KMS-11 (cell line): ENCODE results near the gene EIF3J.

Source experiments
- H2AFZ ChIP-seq: fragments of 200-600 bp; sonication (generic); 2 replicates; pipeline ENCODE4 v1.6.1; 2016; ENCODE audit warnings: antibody characterized with exemption, mixed run types, low read depth
- H3K27ac ChIP-seq: fragments of 200-600 bp; sonication (generic); 2 replicates; pipeline ENCODE4 v1.6.1; 2016; ENCODE audit warnings: mild to moderate bottlenecking, mixed run types
- H3K27me3 ChIP-seq: fragments of 200-600 bp; sonication (generic); 2 replicates; pipeline ENCODE4 v1.6.1; 2017; ENCODE audit warnings: mild to moderate bottlenecking, low read depth, mixed run types, moderate library complexity; ENCODE audit not compliant: insufficient read depth
- H3K36me3 ChIP-seq: fragments of 200-600 bp; sonication (generic); 2 replicates; pipeline ENCODE4 v1.6.1; 2017; ENCODE audit warnings: mild to moderate bottlenecking, mixed run types; ENCODE audit not compliant: insufficient read depth
- H3K4me1 ChIP-seq: fragments of 200-600 bp; sonication (generic); 2 replicates; pipeline ENCODE4 v1.6.1; 2016; ENCODE audit warnings: mild to moderate bottlenecking, low read depth, mixed run types; ENCODE audit not compliant: poor library complexity, severe bottlenecking
- H3K4me2 ChIP-seq: fragments of 200-600 bp; sonication (generic); 2 replicates; pipeline ENCODE4 v1.7.0; 2016; ENCODE audit warnings: mild to moderate bottlenecking, mixed run types
- H3K4me3 ChIP-seq: fragments of 200-600 bp; sonication (generic); IDR thresholded peaks from 2 replicates; pipeline ENCODE4 v1.6.1; 2017; ENCODE audit warnings: low read depth, low read length, mixed read lengths; ENCODE audit not compliant: insufficient read depth
- H3K79me2 ChIP-seq: fragments of 200-600 bp; sonication (generic); 2 replicates; pipeline ENCODE4 v1.6.1; 2016; ENCODE audit warnings: low read depth, mixed run types; ENCODE audit not compliant: insufficient read depth
- H3K9ac ChIP-seq: fragments of 200-600 bp; sonication (generic); 2 replicates; pipeline ENCODE4 v1.6.1; 2016; ENCODE audit warnings: mild to moderate bottlenecking, mixed run types
- H4K20me1 ChIP-seq: fragments of 200-600 bp; sonication (generic); 2 replicates; pipeline ENCODE4 v1.6.1; 2016; ENCODE audit warnings: mild to moderate bottlenecking, mixed run types; ENCODE audit not compliant: insufficient read depth
- TF ChIP-seq, protein P1 (sequence below): fragments of 200-600 bp; sonication (generic); conservative IDR thresholded peaks from 2 replicates; pipeline ENCODE4 v1.6.1; 2017; ENCODE audit warnings: low read depth, mild to moderate bottlenecking, antibody characterized with exemption, low read length, moderate library complexity, mixed read lengths

EIF3J gene

DNA sequence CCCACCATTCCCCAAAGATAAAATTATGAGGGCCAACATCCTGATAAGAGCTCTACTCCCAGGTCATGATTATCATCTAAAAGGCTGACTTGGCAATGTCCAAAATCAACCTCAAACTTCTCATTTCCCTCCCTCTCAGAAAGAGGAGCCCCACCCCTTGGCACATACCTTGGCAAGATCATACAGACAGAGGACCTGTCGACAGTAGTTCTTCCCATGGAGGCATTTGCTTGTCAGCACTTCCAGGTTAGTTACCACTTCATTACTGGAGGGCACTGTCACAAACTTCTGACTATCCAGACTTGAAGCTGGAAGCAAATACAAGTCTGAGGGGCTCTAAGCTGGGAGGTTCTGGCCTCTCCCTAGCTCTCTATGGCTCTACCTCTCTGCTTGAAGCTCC, 37.8 kb downstream of the EIF3J start:
- Histone ChIP-seq H2AFZ (no peak overlapping the region), H3K27ac (no peak overlapping the region), H3K4me1 (peaks cover 13% of the 10 kb centered on the region), H3K9ac (no peak overlapping the region), H3K79me2 (no peaks in the 10 kb centered on the region), H3K4me3 (no peak overlapping the region), H3K4me2 (no peak overlapping the region), H4K20me1 (no peaks in the 10 kb centered on the region), H3K27me3 (no peaks in the 10 kb centered on the region), H3K36me3 (no peaks in the 10 kb centered on the region)
- TF ChIP-seq, protein P1, sequence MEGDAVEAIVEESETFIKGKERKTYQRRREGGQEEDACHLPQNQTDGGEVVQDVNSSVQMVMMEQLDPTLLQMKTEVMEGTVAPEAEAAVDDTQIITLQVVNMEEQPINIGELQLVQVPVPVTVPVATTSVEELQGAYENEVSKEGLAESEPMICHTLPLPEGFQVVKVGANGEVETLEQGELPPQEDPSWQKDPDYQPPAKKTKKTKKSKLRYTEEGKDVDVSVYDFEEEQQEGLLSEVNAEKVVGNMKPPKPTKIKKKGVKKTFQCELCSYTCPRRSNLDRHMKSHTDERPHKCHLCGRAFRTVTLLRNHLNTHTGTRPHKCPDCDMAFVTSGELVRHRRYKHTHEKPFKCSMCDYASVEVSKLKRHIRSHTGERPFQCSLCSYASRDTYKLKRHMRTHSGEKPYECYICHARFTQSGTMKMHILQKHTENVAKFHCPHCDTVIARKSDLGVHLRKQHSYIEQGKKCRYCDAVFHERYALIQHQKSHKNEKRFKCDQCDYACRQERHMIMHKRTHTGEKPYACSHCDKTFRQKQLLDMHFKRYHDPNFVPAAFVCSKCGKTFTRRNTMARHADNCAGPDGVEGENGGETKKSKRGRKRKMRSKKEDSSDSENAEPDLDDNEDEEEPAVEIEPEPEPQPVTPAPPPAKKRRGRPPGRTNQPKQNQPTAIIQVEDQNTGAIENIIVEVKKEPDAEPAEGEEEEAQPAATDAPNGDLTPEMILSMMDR, result no peak

- Histone ChIP-seq H3K27ac (no peak overlapping the region), H3K36me3 (no peaks in the 10 kb centered on the region)
- TF ChIP-seq, protein P1, result no peak
Measured at GRCh38 chr15:44580105-44580504, 43.2 kb downstream of the EIF3J start.

DNA sequence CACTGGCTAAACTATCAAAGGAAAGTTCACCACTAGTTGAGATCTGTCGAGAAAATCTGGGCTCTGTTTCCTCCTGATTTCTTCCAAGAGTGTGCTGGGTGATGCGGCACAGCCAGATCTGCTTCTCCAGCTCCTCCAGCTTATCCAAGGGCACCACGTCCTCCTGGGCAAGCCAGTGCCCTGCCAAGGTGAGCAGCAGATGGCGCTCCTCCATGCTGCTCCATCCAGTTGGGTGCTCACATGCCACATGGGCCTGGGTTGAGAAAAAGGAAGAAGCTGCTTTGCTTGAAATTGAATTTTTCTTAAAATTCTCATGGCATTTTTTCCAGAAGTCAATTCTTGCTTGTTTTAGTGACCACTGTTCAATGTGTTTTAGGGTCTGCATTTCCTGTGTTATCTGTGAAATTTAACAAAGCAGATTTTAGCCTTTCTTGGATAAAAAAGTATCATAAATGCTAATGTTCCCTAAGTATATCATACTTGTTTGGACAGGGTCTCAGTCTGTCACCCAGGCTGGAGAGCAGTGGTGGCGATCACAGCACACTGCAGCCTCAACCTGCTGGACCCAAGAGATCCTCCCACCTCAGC, 47.3 kb downstream of the EIF3J start:
- no peak overlapping the region for H3K27ac ChIP-seq
- H2AFZ ChIP-seq, result no peak overlapping the region
- H3K79me2 ChIP-seq, result no peaks in the 10 kb centered on the region
- no peak overlapping the region for H3K4me2 ChIP-seq
- H3K9ac ChIP-seq, result no peak overlapping the region
- TF ChIP-seq, protein P1, result peak; percentile 77
- no peaks in the 10 kb centered on the region for H4K20me1 ChIP-seq
- peaks cover 1% of the 10 kb centered on the region for H3K4me1 ChIP-seq
- no peaks in the 10 kb centered on the region for H3K27me3 ChIP-seq
- no peak overlapping the region for H3K4me3 ChIP-seq
- H3K36me3 ChIP-seq, result no peaks in the 10 kb centered on the region

More at GRCh38 chr15:44580105-44580504, 43.2 kb downstream of the EIF3J start:
- Histone ChIP-seq H3K27me3 (no peaks in the 10 kb centered on the region), H4K20me1 (no peaks in the 10 kb centered on the region), H2AFZ (no peak overlapping the region), H3K79me2 (no peaks in the 10 kb centered on the region), H3K4me1 (peaks cover 13% of the 10 kb centered on the region), H3K4me3 (no peak overlapping the region), H3K9ac (no peak overlapping the region), H3K4me2 (no peak overlapping the region)

GRCh38 chr15:44585633-44586032, 48.7 kb downstream of the EIF3J start:
- Histone ChIP-seq H3K27ac (no peak overlapping the region), H3K4me3 (no peak overlapping the region), H2AFZ (no peak overlapping the region), H4K20me1 (no peaks in the 10 kb centered on the region), H3K79me2 (no peaks in the 10 kb centered on the region), H3K9ac (no peak overlapping the region), H3K4me1 (no peaks in the 10 kb centered on the region), H3K36me3 (no peaks in the 10 kb centered on the region), H3K4me2 (no peak overlapping the region), H3K27me3 (no peaks in the 10 kb centered on the region)
- TF ChIP-seq, protein P1, result no peak
